HAP-1 (cell line): ENCODE results near the gene ADGRG4.
"Not testable (repeated sequence)": the region's sequence is repeated elsewhere in the genome, so short reads cannot be mapped to it uniquely, and the experiment has no call there.

Experiments used
- DNase-seq, 2 experiments: peaks; one replicate each; pipeline ENCODE4 v3.0.0-alpha.2; 2016 to 2020; ENCODE audit warnings: low spot score in 2 of 2
- H3K27me3 ChIP-seq: fragments of 250-450 bp; sonication (Bioruptor Pico); 2 replicates; pipeline ENCODE4 v1.5.1; 2020; ENCODE audit warnings: low read depth, mild to moderate bottlenecking, moderate library complexity
- H3K36me3 ChIP-seq: fragments of 250-450 bp; sonication (Bioruptor Pico); replicated peaks from 2 replicates; pipeline ENCODE4 v1.5.1; 2020; ENCODE audit warnings: mild to moderate bottlenecking
- H3K4me1 ChIP-seq: fragments of 250-450 bp; sonication (Bioruptor Pico); 2 replicates; pipeline ENCODE4 v1.5.1; 2020; ENCODE audit warnings: mild to moderate bottlenecking
- H3K4me3 ChIP-seq: fragments of 250-450 bp; sonication (Bioruptor Pico); 2 replicates; pipeline ENCODE4 v1.5.1; 2020; ENCODE audit warnings: mild to moderate bottlenecking, moderate library complexity
- H3K9me3 ChIP-seq: fragments of 250-450 bp; sonication (Bioruptor Pico); 2 replicates; pipeline ENCODE4 v1.5.1; 2020; ENCODE audit warnings: mild to moderate bottlenecking, moderate library complexity
- in situ Hi-C: fragments of 300-500 bp; cut with MboI; formaldehyde crosslinking; loops from 3 replicates; pipeline ENCODE4 v1.14.3; 2020; ENCODE audit warnings: low sequenced_read_pairs, inconsistent platforms, mixed read lengths

Gene ADGRG4

DNA sequence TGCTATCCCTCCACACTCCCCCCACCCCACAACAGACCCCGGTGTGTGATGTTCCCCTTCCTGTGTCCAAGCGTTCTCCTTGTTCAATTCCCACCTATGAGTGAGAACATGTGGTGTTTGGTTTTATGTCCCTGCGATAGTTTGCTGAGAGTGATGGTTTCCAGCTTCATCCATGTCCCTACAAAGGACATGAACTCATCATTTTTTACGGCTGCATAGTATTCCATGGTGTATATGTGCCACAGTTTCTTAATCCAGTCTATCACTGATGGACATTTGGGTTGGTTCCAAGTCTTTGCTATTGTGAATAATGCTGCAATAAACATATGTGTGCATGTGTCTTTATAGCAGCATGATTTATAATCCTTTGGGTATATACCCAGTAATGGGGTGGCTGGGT lies at the start of gene ADGRG4:
TSS of gene ADGRG4 (plus strand) at position 243 of the 400 bp plus-strand sequence. CDS start 7,815 bp downstream, outside the sequence.
- H3K9me3 ChIP-seq, H3K36me3 ChIP-seq, DNase-seq, in situ Hi-C loops, H3K4me3 ChIP-seq, H3K27me3 ChIP-seq, H3K4me1 ChIP-seq: not testable (repeated sequence)

- peak; percentile 72 to 84 for DNase-seq
- peaks cover 20% of the 10 kb centered on the region for H3K4me1 ChIP-seq
- no peaks in the 10 kb centered on the region for H3K27me3 ChIP-seq
- no peaks in the 10 kb centered on the region; the same call in 1 of the 2 replicates for H3K36me3 ChIP-seq
- peak within 1 kb of the TSS; percentile 83 for H3K4me3 ChIP-seq
- H3K9me3 ChIP-seq: no peaks in the 10 kb centered on the region
- in situ Hi-C loops: no loop called here
These were observed 49.4 kb upstream of the ADGRG4 start, which contains the start of gene MAP7D3 for GRCh38 chrX:136251041-136251991. Gene MAP7D3, minus strand, starts transcription at chrX:136251400. Its CDS starts 42 bp downstream, at chrX:136251358.

DNA sequence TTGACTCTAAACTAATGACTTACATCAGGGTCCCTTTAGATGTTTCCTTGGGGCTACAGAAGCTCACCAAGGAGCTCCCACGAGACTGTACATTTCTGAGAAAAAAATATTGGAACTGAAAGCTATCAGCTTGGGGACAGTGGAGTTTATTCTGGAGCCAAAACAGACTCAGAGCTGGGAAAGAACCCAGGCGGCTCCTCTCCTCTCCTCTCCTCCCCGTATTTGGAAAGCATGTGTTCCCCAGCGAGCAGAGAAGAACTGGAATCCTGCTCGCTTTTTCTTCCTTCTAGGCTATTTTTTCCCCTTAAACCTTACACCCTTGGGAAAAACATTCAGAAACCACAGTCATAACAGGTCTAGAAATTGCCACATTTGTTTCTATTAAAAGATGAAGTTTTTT lies 45.2 kb upstream of the ADGRG4 start:
- in situ Hi-C loops: no loop called here
- H3K9me3 ChIP-seq: no peaks in the 10 kb centered on the region
- no peaks in the 10 kb centered on the region for H3K36me3 ChIP-seq
- DNase-seq: no peak
- no peaks in the 10 kb centered on the region for H3K4me1 ChIP-seq
- H3K4me3 ChIP-seq: no peak overlapping the region
- no peaks in the 10 kb centered on the region; the same call in 1 of the 2 replicates for H3K27me3 ChIP-seq

- in situ Hi-C loops: no loop called here
- Histone ChIP-seq H3K36me3 (no peaks in the 10 kb centered on the region), H3K27me3 (no peaks in the 10 kb centered on the region; the same call in 1 of the 2 replicates), H3K4me1 (no peaks in the 10 kb centered on the region), H3K4me3 (no peak overlapping the region), H3K9me3 (no peaks in the 10 kb centered on the region)
- no peak for DNase-seq
These were observed 44.7 kb upstream of the ADGRG4 start for GRCh38 chrX:136256026-136256425.

GRCh38 chrX:136258951-136259350 lies 41.8 kb upstream of the ADGRG4 start:
- Histone ChIP-seq H3K27me3 (no peaks in the 10 kb centered on the region; the same call in 1 of the 2 replicates), H3K36me3 (no peaks in the 10 kb centered on the region), H3K4me3 (no peak overlapping the region), H3K4me1 (no peaks in the 10 kb centered on the region), H3K9me3 (no peaks in the 10 kb centered on the region)
- in situ Hi-C loops: no loop called here
- DNase-seq: no peak

DNA sequence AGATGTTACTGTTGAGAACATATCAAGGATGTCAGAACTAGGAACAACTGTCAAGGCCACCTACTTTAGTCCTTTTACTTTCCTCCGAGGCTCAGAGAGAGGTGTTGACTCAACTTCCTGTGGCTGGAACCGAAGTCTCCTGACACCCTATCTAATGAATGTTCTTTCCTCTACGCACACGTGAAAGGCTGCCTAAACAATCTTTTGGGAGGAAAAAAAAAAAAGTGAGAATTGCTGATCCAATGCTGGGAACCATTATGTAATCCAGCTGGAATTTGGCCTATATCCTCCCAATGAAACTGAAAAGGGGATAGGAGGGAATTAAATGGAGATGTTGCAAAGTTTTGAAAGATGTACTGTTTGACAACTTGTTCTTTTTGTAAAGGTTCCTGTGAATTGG lies 41.2 kb upstream of the ADGRG4 start:
- Histone ChIP-seq H3K36me3 (no peaks in the 10 kb centered on the region), H3K27me3 (no peaks in the 10 kb centered on the region; the same call in 1 of the 2 replicates), H3K4me3 (no peak overlapping the region), H3K9me3 (no peaks in the 10 kb centered on the region), H3K4me1 (no peaks in the 10 kb centered on the region)
- DNase-seq: no peak
- in situ Hi-C loops: no loop called here

GRCh38 chrX:136260776-136261175 lies 40.0 kb upstream of the ADGRG4 start:
- in situ Hi-C loops: no loop called here
- no peak for DNase-seq
- H3K4me1 ChIP-seq: no peaks in the 10 kb centered on the region
- H3K36me3 ChIP-seq: no peaks in the 10 kb centered on the region
- H3K9me3 ChIP-seq: no peaks in the 10 kb centered on the region
- no peaks in the 10 kb centered on the region; the same call in 1 of the 2 replicates for H3K27me3 ChIP-seq
- H3K4me3 ChIP-seq: no peak overlapping the region

DNA sequence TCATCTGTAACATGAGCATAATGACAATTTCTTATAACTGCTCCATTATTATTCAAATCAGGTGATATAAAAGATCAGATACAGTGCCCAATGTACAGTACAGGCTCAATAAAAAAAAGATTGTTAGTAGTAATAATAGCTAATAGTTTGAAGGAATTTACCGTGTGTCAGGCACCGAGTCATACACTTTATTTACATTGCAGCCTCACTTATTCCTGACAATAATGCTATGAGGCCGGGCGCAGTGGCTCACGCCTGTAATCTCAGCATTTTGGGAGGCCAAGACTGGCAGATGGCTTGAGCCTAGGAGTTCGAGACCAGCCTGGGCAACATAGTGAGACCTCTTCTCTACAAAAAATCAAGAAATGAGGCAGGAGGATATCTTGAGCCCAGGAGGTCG lies 39.4 kb upstream of the ADGRG4 start:
- Histone ChIP-seq H3K27me3 (no peaks in the 10 kb centered on the region; the same call in 1 of the 2 replicates), H3K4me1 (no peaks in the 10 kb centered on the region), H3K4me3 (no peak overlapping the region), H3K9me3 (no peaks in the 10 kb centered on the region), H3K36me3 (no peaks in the 10 kb centered on the region)
- no peak for DNase-seq
- in situ Hi-C loops: no loop called here

- no peaks in the 10 kb centered on the region for H3K4me1 ChIP-seq
- no peak overlapping the region for H3K4me3 ChIP-seq
- no peaks in the 10 kb centered on the region; the same call in 1 of the 2 replicates for H3K27me3 ChIP-seq
- H3K9me3 ChIP-seq: no peaks in the 10 kb centered on the region
- in situ Hi-C loops: no loop called here
- no peak for DNase-seq
- no peaks in the 10 kb centered on the region for H3K36me3 ChIP-seq
These were observed 38.5 kb upstream of the ADGRG4 start for GRCh38 chrX:136262243-136262642.

GRCh38 chrX:136262812-136263315 lies 37.9 kb upstream of the ADGRG4 start:
- Histone ChIP-seq H3K27me3 (no peaks in the 10 kb centered on the region; the same call in 1 of the 2 replicates), H3K36me3 (no peaks in the 10 kb centered on the region), H3K9me3 (no peaks in the 10 kb centered on the region), H3K4me1 (no peaks in the 10 kb centered on the region), H3K4me3 (no peak overlapping the region)
- DNase-seq: peak in 1 of 2 experiments; percentile 13
- in situ Hi-C loops: no loop called here

GRCh38 chrX:136266828-136267227 lies 33.9 kb upstream of the ADGRG4 start:
- no peaks in the 10 kb centered on the region for H3K27me3 ChIP-seq

DNA sequence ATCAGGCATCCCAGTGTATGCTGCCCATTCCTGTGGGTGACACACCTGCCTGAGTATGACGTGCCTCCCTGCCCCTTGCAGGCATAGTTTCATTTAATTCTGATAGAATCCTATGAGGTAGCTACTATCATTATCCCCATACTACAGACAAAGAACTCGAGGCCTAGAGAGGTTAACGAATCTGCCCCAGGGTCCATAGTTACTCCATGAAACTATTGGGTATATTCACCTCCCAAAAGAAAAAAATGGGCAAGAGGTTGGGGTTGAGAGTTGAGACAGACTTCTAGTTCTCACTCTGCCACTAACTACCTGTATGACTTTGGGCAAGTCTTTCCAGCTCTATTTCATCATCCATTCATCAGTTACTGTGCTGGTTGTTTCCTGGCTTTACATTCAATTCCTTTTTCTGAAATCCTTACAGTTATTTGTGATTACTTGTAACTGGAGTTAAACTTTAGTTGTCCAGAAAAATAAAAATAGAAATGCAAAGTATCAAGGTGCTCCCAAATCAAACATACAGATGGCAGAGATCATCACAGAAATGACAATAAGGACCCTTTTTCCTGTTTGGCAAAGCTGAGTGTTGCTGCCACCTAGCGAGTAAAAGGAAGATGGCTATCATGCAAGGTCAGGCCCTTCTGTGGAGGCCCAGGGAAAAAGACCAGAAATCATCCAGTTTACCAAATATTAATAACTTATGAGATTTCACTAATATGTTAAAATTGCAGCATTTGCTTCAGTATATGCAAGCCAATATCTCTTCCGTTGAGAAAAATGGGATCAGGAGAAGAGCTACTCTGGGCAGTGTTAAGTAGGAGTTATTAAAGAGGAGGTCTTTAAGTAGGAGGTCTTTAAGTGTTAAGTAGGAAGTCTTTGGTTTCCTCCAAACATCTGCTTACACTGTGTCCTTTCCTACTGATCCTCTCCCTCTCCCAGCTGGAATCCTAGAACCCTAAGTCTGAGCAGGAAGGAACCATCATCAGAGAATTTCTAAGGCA lies 32.4 kb upstream of the ADGRG4 start:
- in situ Hi-C loops: no loop called here
- H3K36me3 ChIP-seq: no peaks in the 10 kb centered on the region
- no peaks in the 10 kb centered on the region for H3K4me1 ChIP-seq
- H3K4me3 ChIP-seq: no peak overlapping the region
- H3K27me3 ChIP-seq: no peaks in the 10 kb centered on the region
- peak; percentile 36 to 70 for DNase-seq
- no peaks in the 10 kb centered on the region for H3K9me3 ChIP-seq

More at GRCh38 chrX:136266828-136267227, 33.9 kb upstream of the ADGRG4 start:
- in situ Hi-C loops: no loop called here
- no peaks in the 10 kb centered on the region for H3K9me3 ChIP-seq
- H3K4me3 ChIP-seq: no peak overlapping the region
- DNase-seq: peak in 1 of 2 experiments; percentile 6
- no peaks in the 10 kb centered on the region for H3K4me1 ChIP-seq
- H3K36me3 ChIP-seq: no peaks in the 10 kb centered on the region

- in situ Hi-C loops: no loop called here
- no peak for DNase-seq
- H3K9me3 ChIP-seq: no peaks in the 10 kb centered on the region
- no peaks in the 10 kb centered on the region for H3K4me1 ChIP-seq
- no peaks in the 10 kb centered on the region for H3K36me3 ChIP-seq
- H3K27me3 ChIP-seq: no peaks in the 10 kb centered on the region
- no peak overlapping the region for H3K4me3 ChIP-seq
These were observed 30.8 kb upstream of the ADGRG4 start for GRCh38 chrX:136269921-136270320.
